IMR-90 (cell line): ENCODE data around the gene IGDCC3. TPM values are rescaled to one million over a fixed set of nuclear protein-coding genes. Genes with fewer than 3 reads are reported as not detected.

Source experiments
- ATAC-seq: fragments of 200-7000 bp; cut with Tn5 transposase; 2 replicates; pipeline ENCODE4 v1.9.1; 2020; ENCODE audit warnings: low read depth, mild to moderate bottlenecking, moderate library complexity
- BruUV-seq: library from RNA; stranded (reverse); fragments of 400-500 nt; replicated peaks from 2 replicates; lab custom pipeline; 2021; lab: Mats Ljungman, UMichigan
- CTCF ChIA-PET: fragments of 300-600 bp; formaldehyde crosslinking; extraction: SDS; loops from one replicate; lab custom pipeline; 2021; ENCODE audit warnings: antibody characterized with exemption; lab: Yijun Ruan, JAX
- POLR2A ChIA-PET: fragments of 300-600 bp; sonication (Branson Sonifier 250); formaldehyde crosslinking; loops from one replicate; lab custom pipeline; 2022; ENCODE audit warnings: antibody characterized with exemption; ENCODE audit not compliant: unreplicated experiment; lab: Charles Lee
- DNase-seq: peaks from one replicate; pipeline ENCODE4 v3.0.0; 2013
- H2AFZ ChIP-seq: replicated peaks from 2 replicates; pipeline ENCODE3; 2013; ENCODE audit warnings: low read length, mild to moderate bottlenecking; ENCODE audit not compliant: poor library complexity
- H2AK5ac ChIP-seq: 2 replicates; pipeline ENCODE4 v1.6.1; 2013; ENCODE audit warnings: low read depth, low read length, inconsistent platforms
- H2AK9ac ChIP-seq: replicated peaks from 2 replicates; pipeline ENCODE3; 2013; ENCODE audit warnings: mild to moderate bottlenecking, low read depth, low read length, moderate library complexity; ENCODE audit not compliant: poor library complexity
- H2BK120ac ChIP-seq: 2 replicates; pipeline ENCODE4 v1.6.1; 2013; ENCODE audit warnings: low read depth, low read length, inconsistent platforms
- H2BK15ac ChIP-seq: 3 replicates; pipeline ENCODE4 v1.6.1; 2013; ENCODE audit warnings: low read depth, low read length, inconsistent platforms
- H2BK20ac ChIP-seq: 2 replicates; pipeline ENCODE4 v1.6.1; 2013; ENCODE audit warnings: low read depth, mild to moderate bottlenecking, inconsistent platforms, low read length, moderate library complexity
- H2BK5ac ChIP-seq: 2 replicates; pipeline ENCODE4 v1.6.1; 2013; ENCODE audit warnings: mild to moderate bottlenecking, low read depth, low read length, inconsistent platforms; ENCODE audit not compliant: poor library complexity, severe bottlenecking
- H3K14ac ChIP-seq: replicated peaks from 2 replicates; pipeline ENCODE4 v1.6.1; 2013; ENCODE audit warnings: low read depth, low read length, inconsistent platforms
- H3K18ac ChIP-seq: 2 replicates; pipeline ENCODE4 v1.6.1; 2013; ENCODE audit warnings: low read depth, low read length, control low read depth
- H3K23ac ChIP-seq: 2 replicates; pipeline ENCODE4 v1.6.1; 2013; ENCODE audit warnings: low read depth, low read length, inconsistent platforms
- H3K27ac ChIP-seq: 2 replicates; pipeline ENCODE4 v1.5.1; 2013; ENCODE audit warnings: mild to moderate bottlenecking, control low read depth, low read length; ENCODE audit not compliant: insufficient read depth
- H3K27me3 ChIP-seq: 2 replicates; pipeline ENCODE4 v1.6.1; 2013; ENCODE audit warnings: low read length; ENCODE audit not compliant: control insufficient read depth, insufficient read depth
- H3K36me3 ChIP-seq: 2 replicates; pipeline ENCODE4 v1.6.1; 2013; ENCODE audit warnings: low read length, mixed read lengths; ENCODE audit not compliant: control insufficient read depth, insufficient read depth
- H3K4ac ChIP-seq: 2 replicates; pipeline ENCODE4 v1.6.1; 2013; ENCODE audit warnings: low read depth, low read length, inconsistent platforms
- H3K4me1 ChIP-seq: 2 replicates; pipeline ENCODE4 v1.6.1; 2013; ENCODE audit warnings: low read length, mixed read lengths; ENCODE audit not compliant: control insufficient read depth, insufficient read depth
- H3K4me2 ChIP-seq: 2 replicates; pipeline ENCODE4 v1.6.1; 2013; ENCODE audit warnings: low read depth, mild to moderate bottlenecking, control low read depth, low read length, moderate library complexity
- H3K4me3 ChIP-seq: 2 replicates; pipeline ENCODE4 v1.5.1; 2013; ENCODE audit warnings: low read depth, mild to moderate bottlenecking, control low read depth, low read length, moderate library complexity; ENCODE audit not compliant: insufficient read depth
- H3K56ac ChIP-seq: 2 replicates; pipeline ENCODE4 v1.6.1; 2013; ENCODE audit warnings: low read length, inconsistent platforms; ENCODE audit not compliant: insufficient read depth; ENCODE audit errors: extremely low read depth
- H3K79me1 ChIP-seq, 2 experiments: 2 replicates each; pipeline ENCODE4 v1.6.1; 2013; ENCODE audit warnings: low read length in 2 of 2, inconsistent platforms in 1 of 2, low read depth in 1 of 2
- H3K9ac ChIP-seq: 2 replicates; pipeline ENCODE4 v1.6.1; 2013; ENCODE audit warnings: low read depth, low read length, control low read depth
- H3K9me1 ChIP-seq: 2 replicates; pipeline ENCODE4 v1.6.1; 2013; ENCODE audit warnings: low read length, inconsistent platforms; ENCODE audit not compliant: insufficient read depth
- H3K9me3 ChIP-seq: 2 replicates; pipeline ENCODE4 v1.6.1; 2013; ENCODE audit warnings: low read length; ENCODE audit not compliant: control insufficient read depth, insufficient read depth
- H4K20me1 ChIP-seq: 2 replicates; pipeline ENCODE4 v1.6.1; 2013; ENCODE audit warnings: low read length, inconsistent platforms; ENCODE audit not compliant: insufficient read depth
- H4K5ac ChIP-seq: 2 replicates; pipeline ENCODE4 v1.6.1; 2013; ENCODE audit warnings: mild to moderate bottlenecking, low read depth, low read length, control low read depth
- H4K8ac ChIP-seq, 2 experiments: 2 replicates each; pipeline ENCODE4 v1.6.1; 2013; ENCODE audit warnings: low read depth in 2 of 2, low read length in 2 of 2, control low read depth in 1 of 2, inconsistent platforms in 1 of 2
- H4K91ac ChIP-seq: 2 replicates; pipeline ENCODE4 v1.6.1; 2013; ENCODE audit warnings: low read depth, low read length, inconsistent platforms; ENCODE audit not compliant: insufficient read depth
- FOS ChIP-seq: fragments of 150-350 bp; IDR thresholded peaks from 2 replicates; pipeline ENCODE4 v1.6.1; 2016; ENCODE audit warnings: low read depth, low read length
- RCOR1 ChIP-seq: IDR thresholded peaks from 2 replicates; pipeline ENCODE4 v1.6.1; 2012; ENCODE audit warnings: mild to moderate bottlenecking, low read length, improper control_type of control experiment; ENCODE audit not compliant: insufficient replicate concordance
- WGBS, 2 experiments: methylation state at CpG; one replicate each; pipeline versions ENCODE4 v1.1.5 to v1.1.7; 2013; ENCODE audit warnings: missing lambda C conversion rate in 2 of 2; ENCODE audit not compliant: insufficient read length in 1 of 2; ENCODE audit errors: extremely low coverage in 2 of 2; 5-methylcytosine and 5-hydroxymethylcytosine counted together
- dilution Hi-C: fragments of 300-500 bp; cut with HindIII; formaldehyde crosslinking; loops from one replicate; pipeline ENCODE4 v1.14.3; 2018; ENCODE audit warnings: low sequenced_read_pairs; ENCODE audit not compliant: unreplicated experiment
- in situ Hi-C: fragments of 300-500 bp; cut with MboI; formaldehyde crosslinking; loops from 3 replicates; pipeline ENCODE4 v1.14.3; 2019; ENCODE audit warnings: low sequenced_read_pairs, inconsistent platforms, mixed read lengths
- intact Hi-C: fragments of 100-400 bp; cut with micrococcal nuclease; formaldehyde crosslinking; loops from 2 replicates; pipeline ENCODE4 v1.10.0; 2022
- polyA plus RNA-seq, 3 experiments: library from polyadenylated mRNA; depleted of rRNA; stranded (reverse); fragments of >200 nt; gene quantifications; 2 replicates each; pipeline ENCODE4 v1.2.3, GENCODE V29; 2012; ENCODE audit warnings: low replicate concordance in 1 of 3
- total RNA-seq: library from RNA; depleted of rRNA; stranded (reverse); fragments of >200 nt; gene quantifications from 2 replicates; pipeline ENCODE4 v1.2.3, GENCODE V29; 2012

IGDCC3 gene
- total and polyA plus RNA-seq, 2 of the 4 experiments (the other 2 are of a cell fraction), result 0.18 to 0.19 TPM

GRCh38 chr15:65300924-65301441 is 76.8 kb downstream of the IGDCC3 start:
- Histone ChIP-seq H3K23ac (no peak overlapping the region), H2BK15ac (no peak overlapping the region), H3K9me3 (no peaks in the 10 kb centered on the region), H4K20me1 (peaks cover 12% of the 10 kb centered on the region), H3K9ac (no peak overlapping the region), H2AK5ac (no peak overlapping the region), H2BK120ac (no peak overlapping the region), H3K4me1 (peaks cover 3% of the 10 kb centered on the region), H4K91ac (no peak overlapping the region), H4K8ac (no peak overlapping the region), H3K4ac (no peak overlapping the region), H3K36me3 (no peaks in the 10 kb centered on the region), H3K18ac (no peak overlapping the region), H3K27ac (no peak overlapping the region), H2AK9ac (no peak overlapping the region), H2AFZ (no peak overlapping the region), H3K14ac (no peak overlapping the region), H3K56ac (no peak overlapping the region), H3K4me3 (no peak overlapping the region), H3K79me1 (no peaks in the 10 kb centered on the region), H3K9me1 (no peaks in the 10 kb centered on the region), H4K5ac (no peak overlapping the region), H3K4me2 (no peak overlapping the region), H2BK20ac (no peak overlapping the region), H2BK5ac (no peak overlapping the region), H3K27me3 (no peaks in the 10 kb centered on the region)
- DNase-seq (no peak), ATAC-seq (no peak)
- WGBS, 2 experiments, result 97% methylated on average over 19 of the region's 36 CpGs; no CpG with 5 or more reads in 1 of the 2 experiments
- ChIA-PET POLR2A (no interaction called here), CTCF (no interaction called here)
- TF ChIP-seq RCOR1 (no peak), FOS (no peak)
- in situ Hi-C loops, result no loop called here
- BruUV-seq, result no TSS peak
- dilution Hi-C loops, result no loop called here
- intact Hi-C loops, result no loop called here
